Left renal cortex interstitium (tissue), 4 donors: Measurements from ENCODE around the gene IFNAR1. TPM values are rescaled to one million over a fixed set of nuclear protein-coding genes. Genes with fewer than 3 reads are reported as not detected.
A peak's percentile ranks its signal among the peaks of the same experiment; 100 is the strongest.

Experiments
- DNase-seq, 4 donors: peaks; one replicate each; pipeline ENCODE4 v3.0.0-alpha.2; 2013; ENCODE audit warnings: low read depth in 4 of 4, low spot score in 2 of 4, missing footprints in 1 of 4
- polyA plus RNA-seq, 4 donors: library from polyadenylated mRNA; unstranded; fragments of 120-200 nt; gene quantifications; one replicate each; pipeline ENCODE4 v1.2.1, GENCODE V29; 2013; ENCODE audit not compliant: insufficient read length in 4 of 4

The IFNAR1 gene
- 10 to 100 TPM; 33.2 to 37.2 (median 36.5) TPM for polyA plus RNA-seq

DNA sequence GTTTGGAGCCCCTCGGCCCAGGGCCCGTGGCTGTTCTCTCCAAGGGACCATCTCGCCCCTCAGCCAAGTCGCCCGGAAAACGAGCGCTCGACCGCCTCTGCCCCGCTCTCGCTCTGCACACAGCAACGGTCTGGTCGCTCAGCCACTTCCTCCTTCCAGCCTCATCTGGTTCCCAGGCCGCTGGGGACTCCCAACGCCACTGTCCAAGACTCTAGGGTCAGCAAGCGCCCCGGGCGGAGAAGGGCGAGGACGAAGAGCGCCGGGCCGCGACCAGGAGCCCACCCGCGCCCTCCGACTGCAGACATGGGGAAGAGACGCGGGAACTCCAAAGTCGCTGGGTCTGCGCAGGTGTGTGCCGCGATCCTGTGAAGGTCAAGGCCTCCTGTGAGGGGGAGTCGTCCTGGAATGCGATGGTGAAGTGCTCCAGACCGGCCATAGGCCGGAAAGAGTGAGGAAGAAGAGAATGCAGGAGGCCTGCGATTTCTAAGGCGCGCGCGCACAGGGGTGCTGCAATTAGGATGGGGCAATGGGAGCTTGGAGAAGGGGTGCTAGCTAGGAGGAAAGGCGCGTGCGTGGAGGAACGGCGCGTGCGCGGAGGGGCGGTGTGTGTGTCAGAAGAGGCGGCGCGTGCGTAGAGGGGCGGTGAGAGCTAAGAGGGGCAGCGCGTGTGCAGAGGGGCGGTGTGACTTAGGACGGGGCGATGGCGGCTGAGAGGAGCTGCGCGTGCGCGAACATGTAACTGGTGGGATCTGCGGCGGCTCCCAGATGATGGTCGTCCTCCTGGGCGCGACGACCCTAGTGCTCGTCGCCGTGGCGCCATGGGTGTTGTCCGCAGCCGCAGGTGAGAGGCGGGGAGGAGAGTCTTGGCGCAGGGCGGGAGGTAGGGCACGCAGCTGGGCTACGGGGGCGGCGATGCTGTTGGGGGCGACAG lies at the start of gene IFNAR1:
TSS of gene IFNAR1 (plus strand) at position 680 of the 931 bp plus-strand sequence. CDS start at position 766, 86 bp downstream.
- DNase-seq = peak; percentile 93 to 97 (median 96)

DNA sequence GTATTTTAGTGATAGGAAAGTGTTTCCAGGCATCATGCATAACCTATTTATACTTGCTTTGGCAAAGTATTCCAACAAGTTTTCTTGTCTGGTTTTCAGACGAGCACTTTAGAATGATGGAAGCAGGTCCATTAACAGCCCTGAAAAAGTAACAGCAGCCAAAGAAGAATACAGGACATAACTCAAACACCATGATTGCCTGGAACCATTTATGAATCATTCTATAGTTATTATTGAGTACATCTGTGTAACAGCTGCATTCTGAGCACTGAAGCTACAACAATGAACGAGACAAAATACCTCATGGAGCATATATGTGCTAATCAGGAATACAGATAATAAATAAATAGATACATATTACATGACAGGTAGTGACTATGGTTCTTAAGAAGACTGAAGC lies 46.0 kb upstream of the IFNAR1 start:
- DNase-seq = no peak

DNA sequence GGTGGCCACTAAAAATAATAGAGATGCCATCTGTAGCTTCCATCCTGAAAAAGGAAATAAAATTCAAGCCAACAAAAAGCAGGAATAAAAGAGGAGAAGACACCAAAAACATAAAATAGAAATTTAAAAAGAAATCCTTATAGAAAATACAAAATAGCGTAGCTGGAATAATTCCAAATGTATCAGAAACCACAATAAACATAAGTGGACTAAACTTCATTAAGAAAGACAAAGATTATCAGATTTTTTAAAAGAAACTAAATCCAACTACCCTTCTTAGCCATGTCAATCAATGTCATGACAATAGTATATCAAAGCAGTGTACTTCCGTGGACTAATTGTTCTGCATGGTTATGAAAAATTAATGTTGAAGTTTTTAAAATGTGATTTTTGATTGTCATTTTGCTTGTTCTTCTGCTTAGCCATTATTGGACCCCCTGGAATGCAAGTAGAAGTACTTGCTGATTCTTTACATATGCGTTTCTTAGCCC lies 45.4 kb upstream of the IFNAR1 start:
- DNase-seq = no peak

DNA sequence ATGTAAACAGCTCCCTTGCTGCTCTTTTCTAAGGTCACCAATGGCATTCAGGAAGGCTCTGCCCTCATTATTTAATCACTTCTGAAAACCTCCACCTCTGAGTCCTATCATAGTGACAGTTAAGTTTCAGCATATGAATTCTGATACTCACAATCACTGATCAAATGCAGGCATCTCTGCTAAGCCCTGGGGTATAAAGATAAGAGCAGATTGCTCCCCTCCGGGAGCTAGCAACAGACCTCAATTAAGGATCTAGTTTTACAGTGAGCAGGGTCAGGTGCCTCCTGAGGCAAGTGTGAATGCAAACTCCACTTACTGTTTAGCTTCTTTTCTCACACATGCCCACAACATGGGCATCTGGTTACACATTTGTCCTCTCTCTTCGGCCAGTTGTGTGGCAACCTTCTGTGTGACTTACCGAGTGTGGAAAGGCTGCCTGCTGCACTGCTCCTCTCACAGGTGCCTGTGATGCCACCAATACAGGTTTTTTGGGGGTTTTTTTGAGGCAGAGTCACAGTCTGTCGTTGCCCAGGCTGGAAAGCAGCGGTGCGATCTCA lies 43.6 kb upstream of the IFNAR1 start:
- no peak for DNase-seq

DNA sequence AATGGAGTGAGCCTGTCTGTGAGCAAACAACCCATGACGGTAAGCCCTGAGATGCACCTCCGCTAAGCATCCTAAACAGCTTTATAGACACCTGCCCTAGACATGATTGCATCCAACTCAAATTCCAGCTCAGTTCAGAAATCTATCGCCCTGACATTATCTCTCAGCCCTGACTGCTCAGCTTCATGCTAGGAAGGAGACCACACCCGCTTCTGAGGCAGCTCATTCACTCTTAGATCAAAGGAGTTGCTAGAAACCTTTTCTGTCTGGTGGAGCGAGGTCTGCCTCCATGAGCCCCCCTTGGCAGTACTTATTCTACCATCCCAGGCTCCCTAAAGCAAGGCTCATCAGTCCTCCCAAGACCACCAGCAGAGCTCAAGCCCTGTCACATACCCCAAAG lies 41.6 kb upstream of the IFNAR1 start:
- DNase-seq = no peak

DNA sequence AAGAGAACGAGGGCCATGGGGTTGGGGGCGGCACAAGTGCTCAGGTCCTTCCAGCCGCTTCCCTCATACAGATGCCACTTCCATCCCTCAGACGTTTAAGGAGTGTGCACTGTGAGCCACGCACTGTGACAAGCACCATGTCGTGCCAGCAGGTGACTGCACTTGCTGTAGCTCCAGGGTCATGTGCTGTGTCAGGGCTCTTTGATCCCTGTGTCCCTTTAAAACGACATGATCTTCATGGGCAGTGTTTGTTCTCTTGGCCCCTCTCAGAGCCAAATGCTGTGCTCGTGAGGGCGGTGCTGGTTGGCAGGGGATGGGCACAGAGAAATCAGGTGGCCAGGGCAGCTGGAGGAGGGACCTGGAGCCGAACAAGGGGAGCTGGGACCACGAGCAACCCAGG lies 38.7 kb upstream of the IFNAR1 start:
- DNase-seq = no peak

DNA sequence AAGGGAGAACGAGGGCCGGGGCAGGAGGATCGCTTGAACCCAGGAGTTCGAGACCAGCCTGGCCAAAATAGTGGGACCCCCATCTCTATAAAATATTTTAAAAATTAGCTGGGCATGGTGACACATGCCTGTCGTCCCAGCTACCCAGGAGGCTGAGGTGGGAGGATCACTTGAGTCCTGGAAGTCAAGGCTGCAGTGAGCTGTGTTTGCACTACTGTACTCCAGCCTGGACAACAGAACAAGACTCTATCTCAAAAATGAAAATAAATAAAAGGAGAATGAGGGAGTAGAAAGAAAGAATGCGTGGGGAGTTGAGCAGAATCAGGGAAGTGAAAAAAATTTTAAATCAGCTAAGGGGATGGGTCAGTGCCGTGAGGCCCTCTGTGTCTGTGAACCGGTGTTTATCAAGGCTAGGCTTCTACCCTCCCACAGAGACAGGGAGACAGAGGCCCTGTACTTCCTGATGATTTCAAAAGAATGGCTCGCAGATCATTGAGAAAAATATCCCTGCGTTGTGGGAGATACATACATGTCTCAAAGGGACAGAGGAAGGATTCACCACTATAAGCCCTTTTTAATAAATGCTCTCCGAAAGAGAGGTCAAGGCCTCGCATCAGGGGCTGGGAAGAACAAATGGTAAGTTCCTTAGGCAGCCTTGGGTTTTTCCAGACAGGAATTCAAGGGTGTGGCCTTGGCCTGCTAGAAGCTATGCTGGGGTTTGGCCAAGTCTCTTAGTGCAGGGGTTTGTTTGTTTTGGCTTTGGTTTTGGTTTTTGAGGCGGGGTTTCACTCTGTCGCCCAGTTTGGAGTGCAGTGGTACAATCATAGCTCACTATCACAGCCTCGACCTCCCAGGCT lies 37.9 kb upstream of the IFNAR1 start:
- DNase-seq = no peak

DNA sequence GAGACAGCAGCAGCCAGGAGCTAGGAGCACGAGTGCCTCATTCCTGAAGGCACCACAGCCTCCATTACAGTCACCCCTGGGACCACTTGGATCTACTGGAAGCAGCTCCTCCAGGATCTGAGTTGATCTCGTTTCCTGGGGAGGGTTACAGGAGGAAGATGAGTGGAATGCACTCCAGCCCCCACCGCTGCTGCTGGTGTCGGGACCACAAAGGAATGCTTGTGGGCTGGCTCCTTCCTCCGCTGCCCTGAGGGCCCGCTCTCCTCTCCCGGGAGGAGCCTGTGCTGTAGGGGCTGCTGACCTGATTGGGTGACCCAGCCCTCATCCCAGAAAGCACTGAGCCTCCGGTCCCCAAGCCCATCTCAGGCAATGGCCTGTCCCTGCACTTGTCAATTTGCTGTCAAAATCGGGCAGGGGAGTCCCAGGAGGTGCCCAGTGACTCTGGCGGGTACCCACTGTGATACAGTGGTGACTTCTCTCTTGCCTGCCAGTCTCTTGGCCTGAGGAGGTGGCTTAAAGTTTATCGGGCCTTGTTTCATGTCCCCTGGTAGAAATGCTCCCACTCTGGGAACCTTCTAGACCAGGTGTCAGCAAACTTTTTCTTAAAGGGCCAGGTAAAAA lies 35.5 kb upstream of the IFNAR1 start:
- DNase-seq = no peak

DNA sequence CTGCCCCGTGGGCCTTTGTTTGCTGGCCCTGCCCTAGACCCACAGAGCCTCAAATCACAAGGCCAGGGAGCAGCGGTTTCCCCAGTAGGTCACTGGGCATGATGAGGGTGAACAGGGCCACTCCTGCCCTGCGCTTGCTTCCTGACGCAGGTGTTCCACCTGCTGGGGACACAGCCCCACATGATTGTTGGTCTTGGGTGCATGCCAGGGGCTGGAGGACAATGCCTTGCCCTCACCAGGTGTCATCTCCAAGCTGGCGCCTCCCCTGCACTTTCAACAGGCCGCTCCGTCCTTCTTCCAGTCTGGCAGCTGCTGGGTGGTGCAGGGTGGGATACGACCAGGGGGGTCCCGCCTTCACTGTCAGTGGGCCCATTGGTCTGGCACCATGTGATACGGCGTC lies 34.3 kb upstream of the IFNAR1 start:
- no peak for DNase-seq

DNA sequence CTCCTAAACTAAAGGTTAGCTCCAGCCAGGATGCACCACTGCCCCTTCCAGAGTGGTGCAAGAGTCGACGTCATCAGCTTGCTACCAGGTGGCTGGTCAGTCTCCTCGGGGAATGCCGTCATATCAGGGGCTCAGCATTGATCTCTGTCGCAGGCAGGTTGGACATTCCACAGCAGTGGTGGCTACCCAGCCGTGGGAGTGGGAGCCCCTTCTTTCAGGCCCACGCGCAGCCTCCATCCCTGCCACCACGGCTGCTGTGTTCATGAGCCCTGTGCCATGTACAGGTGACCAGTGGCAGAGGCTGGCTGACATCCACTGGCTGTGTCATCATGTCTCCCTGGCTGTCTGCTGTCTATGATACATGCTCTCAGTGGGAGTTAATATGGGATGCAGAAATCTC lies 33.1 kb upstream of the IFNAR1 start:
- no peak for DNase-seq

DNA sequence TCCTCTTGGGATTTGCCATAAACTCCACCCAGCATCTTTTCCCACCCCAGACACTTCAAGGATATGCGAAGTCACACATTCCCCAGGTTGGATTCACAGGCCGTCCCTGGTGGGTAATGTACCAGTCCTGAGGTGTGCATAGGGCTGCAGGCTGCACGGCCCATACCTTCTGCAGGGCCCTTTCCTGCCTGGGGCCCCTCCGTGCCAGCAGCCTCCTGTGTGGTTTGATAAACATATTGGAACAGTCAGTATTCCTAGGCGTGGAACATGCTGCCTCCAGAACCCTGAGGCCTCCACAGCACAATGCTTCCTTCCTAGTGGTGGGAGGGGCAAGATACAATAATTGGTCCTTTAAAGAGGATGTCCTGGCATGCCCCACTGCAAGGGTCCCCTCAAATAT lies 32.0 kb upstream of the IFNAR1 start:
- DNase-seq = no peak

DNA sequence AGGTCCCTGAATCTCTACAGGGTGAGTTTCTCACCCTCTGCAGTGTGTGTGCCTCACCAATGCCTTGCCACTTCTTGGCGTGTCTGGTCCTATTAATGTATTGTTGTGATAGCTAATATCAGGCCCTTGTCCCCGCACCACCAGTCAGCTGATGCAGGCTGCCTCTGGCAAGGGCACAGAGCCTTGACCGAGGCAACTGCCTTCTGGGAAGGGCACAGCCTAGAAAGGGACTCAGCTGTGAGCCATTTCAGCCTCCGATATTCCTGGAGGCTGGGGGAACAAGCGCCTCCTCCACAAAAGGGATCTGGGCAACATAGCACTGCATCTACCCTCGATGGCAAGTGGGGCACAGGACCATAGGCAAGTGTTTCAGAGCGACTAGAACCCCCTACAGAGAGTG lies 31.6 kb upstream of the IFNAR1 start:
- no peak for DNase-seq

DNA sequence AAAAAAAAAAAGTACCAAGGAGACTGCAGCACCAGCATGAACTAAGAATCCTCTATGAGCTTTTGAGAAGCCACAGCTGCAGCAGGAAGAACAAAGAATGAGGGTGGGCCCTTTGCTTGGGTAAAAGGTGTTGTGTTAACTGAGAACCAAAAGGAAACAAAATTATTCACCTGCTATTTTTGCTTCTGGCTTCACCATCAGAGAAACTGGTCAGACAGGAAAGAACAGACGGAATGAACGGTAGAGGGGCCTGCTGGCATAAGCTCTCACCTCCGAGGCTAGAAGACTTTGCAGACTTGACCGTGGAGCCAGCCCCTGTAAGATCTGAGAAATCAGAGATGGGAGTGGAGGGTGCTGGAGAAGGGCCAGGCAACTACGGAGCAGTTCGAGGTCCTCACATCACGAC lies 31.0 kb upstream of the IFNAR1 start:
- no peak for DNase-seq

DNA sequence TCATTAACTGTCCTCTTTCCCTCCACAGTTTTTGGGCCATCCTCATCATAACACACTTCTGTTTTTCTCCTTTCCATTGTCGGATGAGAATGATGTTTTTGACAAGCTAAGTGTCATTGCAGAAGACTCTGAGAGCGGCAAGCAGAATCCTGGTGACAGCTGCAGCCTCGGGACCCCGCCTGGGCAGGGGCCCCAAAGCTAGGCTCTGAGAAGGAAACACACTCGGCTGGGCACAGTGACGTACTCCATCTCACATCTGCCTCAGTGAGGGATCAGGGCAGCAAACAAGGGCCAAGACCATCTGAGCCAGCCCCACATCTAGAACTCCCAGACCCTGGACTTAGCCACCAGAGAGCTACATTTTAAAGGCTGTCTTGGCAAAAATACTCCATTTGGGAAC lies 28.6 kb upstream of the IFNAR1 start:
- no peak for DNase-seq

DNA sequence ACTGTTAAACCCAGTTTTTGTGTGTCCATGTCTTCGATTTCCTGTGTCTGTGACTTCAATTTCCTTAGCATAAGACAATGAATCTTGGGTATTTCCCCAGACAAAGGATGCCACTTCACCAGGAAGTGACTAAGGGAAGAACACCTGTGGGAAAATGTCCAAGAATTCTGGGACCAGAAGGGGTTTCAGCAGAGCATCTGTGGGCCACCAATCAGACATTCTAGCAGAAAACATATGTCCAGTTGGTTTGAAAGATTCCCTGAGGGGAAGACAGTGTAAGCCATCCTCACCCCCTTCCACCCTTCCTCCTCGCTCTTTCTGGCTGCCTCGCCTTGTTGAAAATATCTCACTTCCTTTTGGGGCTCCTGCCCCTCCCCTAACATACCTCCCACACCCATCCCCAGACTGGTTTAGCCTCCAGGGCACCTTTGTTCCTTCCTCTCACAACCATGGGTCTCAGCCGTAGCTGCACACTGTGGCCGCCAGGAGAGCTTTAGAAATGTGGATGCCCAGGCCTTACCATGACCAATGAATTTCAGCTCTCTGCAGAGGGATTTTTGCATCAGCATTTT lies 25.5 kb upstream of the IFNAR1 start:
- no peak for DNase-seq

DNA sequence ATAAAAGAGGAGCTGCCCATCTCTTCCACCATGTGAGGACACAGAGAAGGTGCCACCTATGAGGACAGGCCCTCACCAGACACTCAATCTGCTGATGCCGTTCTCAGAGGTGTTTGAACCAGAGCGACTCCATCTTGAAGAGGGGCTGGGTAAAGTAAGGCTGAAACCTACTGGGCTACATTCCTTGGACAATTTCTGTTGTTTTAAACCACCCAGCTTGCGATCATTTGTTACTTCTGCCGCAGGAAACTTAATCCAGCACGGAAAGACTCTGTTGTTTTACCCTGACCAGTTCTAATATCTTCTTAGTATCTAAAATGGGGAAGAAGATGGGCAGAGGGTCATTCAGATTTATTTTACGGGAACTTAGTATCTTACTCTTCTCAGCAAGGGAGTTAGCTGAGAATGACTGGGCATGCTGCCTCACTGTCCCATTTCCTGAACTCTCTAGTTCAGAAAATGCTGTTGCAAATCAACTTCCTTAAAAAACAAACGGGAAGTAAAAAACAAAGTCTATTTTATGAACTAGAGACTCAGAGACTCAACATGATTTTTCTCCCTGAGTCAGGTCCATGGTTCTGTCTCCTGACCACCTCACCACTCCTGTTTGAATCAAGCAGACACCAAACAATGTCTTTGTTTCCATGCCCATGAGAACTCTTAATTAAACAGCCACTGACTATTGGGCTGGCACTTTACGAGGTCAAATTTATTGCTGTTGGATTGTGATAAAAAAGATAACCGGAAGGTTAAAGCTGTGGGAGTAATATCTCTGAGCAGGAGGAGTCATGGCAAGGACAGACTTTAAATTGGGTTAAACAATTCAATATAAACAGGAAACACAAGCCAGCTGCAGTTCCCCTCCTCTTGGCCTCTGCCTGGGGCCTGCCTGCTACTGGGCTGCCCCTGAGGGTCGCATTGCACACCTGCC lies 23.8 kb upstream of the IFNAR1 start:
- no peak for DNase-seq

DNA sequence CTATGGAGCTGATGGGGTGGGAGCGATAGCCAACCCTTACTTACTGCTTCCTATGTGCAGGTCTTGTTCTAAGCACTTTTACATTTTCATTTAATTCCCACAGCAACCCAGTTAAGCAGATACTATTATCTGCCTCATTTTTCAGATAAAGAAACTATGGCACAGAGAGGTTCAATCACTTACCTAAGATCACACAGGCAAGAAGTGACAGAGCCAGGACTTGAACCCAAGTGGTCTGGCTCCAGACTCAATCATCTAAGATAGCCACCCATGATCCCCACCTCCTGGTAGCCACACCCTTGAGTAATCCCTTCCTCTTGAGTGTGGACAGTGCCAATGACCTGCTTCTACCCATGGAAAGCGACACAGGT lies 23.2 kb upstream of the IFNAR1 start:
- no peak for DNase-seq

DNA sequence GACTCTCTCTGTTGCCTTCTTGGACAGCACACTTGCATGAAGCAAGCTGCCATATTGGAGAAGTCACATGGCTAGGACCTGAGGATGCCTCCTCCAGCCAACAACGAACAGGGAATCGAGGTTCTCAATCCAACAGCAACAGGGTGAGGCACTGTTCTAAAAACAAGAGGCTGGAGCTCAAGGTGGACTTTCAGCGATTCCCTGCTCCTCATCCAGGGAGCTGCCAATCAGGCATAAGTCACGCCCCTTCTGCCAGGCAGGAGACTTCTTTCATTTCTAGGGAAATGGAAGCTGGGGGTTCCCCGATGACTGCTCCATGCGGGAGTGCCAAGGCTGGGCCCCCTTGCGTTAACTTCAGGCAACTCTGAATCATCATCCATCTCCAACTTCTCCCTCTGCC lies 22.7 kb upstream of the IFNAR1 start:
- DNase-seq = no peak

DNA sequence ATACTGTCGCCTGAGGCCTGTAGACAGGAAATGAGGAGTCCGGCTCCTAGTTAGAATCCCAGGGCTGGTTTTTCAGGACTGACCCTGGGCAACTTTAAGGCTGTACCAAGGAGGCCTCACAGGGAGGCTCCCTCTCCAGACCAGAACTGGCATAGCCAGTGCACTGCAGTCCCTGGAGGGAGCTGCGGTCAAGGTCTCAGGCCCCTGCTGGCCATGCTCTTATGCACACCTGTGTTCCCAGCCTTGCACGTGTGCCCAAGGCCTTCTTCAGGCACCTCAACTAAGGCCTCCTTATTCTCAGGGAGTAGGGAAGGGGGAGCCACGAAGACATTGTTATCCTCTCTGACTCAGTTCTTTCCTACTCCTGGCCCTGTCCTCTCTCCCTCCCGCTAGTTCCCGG lies 22.0 kb upstream of the IFNAR1 start:
- DNase-seq = no peak
